ENCODE results near the gene SDK1.

Gene SDK1

GRCh38 chr7:3326246-3326645 is 25.2 kb downstream of the SDK1 start:
- TF ChIP-seq POLR2A (IDR thresholded peaks at IDR 0.05; ENCODE audit: extremely low read depth, insufficient read length), result no peak
- TF ChIP-seq, protein P1, sequence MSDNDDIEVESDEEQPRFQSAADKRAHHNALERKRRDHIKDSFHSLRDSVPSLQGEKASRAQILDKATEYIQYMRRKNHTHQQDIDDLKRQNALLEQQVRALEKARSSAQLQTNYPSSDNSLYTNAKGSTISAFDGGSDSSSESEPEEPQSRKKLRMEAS (IDR thresholded peaks at IDR 0.05; ENCODE audit: low read depth, low read length), result no peak
- TF ChIP-seq CTCF (IDR thresholded peaks at IDR 0.05; ENCODE audit: low read depth, low read length), result no peak
- no peak for TF ChIP-seq MYC (IDR thresholded peaks at IDR 0.05; ENCODE audit: low read depth, low read length)

GRCh38 chr7:3327099-3327498 is 26.0 kb downstream of the SDK1 start:
- DNase-seq (ENCODE audit: low read depth), result no peak
- TF ChIP-seq CTCF (IDR thresholded peaks at IDR 0.05; ENCODE audit: low read depth, low read length) (no peak), MYC (IDR thresholded peaks at IDR 0.05; ENCODE audit: low read depth, low read length) (no peak), POLR2A (IDR thresholded peaks at IDR 0.05; ENCODE audit: extremely low read depth, insufficient read length) (no peak)
- TF ChIP-seq, protein P1 (IDR thresholded peaks at IDR 0.05; ENCODE audit: low read depth, low read length), result no peak
- no peak overlapping the region for H3K4me3 ChIP-seq (ENCODE audit: low read depth, low read length)

More at GRCh38 chr7:3326246-3326645, 25.2 kb downstream of the SDK1 start:
- DNase-seq (ENCODE audit: low read depth), result no peak
- H3K4me3 ChIP-seq (ENCODE audit: low read depth, low read length), result no peak overlapping the region

GRCh38 chr7:3327655-3328054 is 26.6 kb downstream of the SDK1 start:
- no peak overlapping the region for H3K4me3 ChIP-seq (ENCODE audit: low read depth, low read length)
- no peak for DNase-seq (ENCODE audit: low read depth)
- no peak for TF ChIP-seq CTCF (IDR thresholded peaks at IDR 0.05; ENCODE audit: low read depth, low read length)
- no peak for TF ChIP-seq MYC (IDR thresholded peaks at IDR 0.05; ENCODE audit: low read depth, low read length)
- no peak for TF ChIP-seq POLR2A (IDR thresholded peaks at IDR 0.05; ENCODE audit: extremely low read depth, insufficient read length)
- TF ChIP-seq, protein P1 (IDR thresholded peaks at IDR 0.05; ENCODE audit: low read depth, low read length), result no peak

GRCh38 chr7:3332308-3332707 is 31.3 kb downstream of the SDK1 start:
- TF ChIP-seq, protein P1 (IDR thresholded peaks at IDR 0.05; ENCODE audit: low read depth, low read length), result no peak
- TF ChIP-seq POLR2A (IDR thresholded peaks at IDR 0.05; ENCODE audit: extremely low read depth, insufficient read length) (no peak), CTCF (IDR thresholded peaks at IDR 0.05; ENCODE audit: low read depth, low read length) (no peak)
- no peak for DNase-seq (ENCODE audit: low read depth)
- no peak overlapping the region for H3K4me3 ChIP-seq (ENCODE audit: low read depth, low read length)

DNA sequence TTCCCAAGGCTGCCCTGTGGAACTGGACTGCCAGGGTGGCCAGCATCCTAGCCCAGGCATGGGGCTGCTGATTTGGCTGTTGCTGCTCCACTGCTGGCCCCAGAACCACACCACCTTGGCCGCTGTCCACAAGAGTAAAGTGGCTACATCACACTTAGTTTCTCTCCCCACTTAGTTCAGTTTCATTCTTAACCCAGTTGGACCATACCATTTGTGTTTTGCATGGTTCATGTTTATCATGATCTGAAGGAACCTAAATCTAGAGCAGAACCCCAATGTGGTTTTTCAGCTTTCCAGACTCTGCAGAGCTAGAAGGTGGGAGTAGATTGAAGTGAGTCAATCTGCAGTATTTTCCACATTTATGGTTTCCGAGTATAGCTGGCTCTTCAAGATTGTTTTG is 32.8 kb downstream of the SDK1 start:
- DNase-seq (ENCODE audit: low read depth), result no peak
- TF ChIP-seq MYC (IDR thresholded peaks at IDR 0.05; ENCODE audit: low read depth, low read length) (no peak), CTCF (IDR thresholded peaks at IDR 0.05; ENCODE audit: low read depth, low read length) (no peak)

GRCh38 chr7:3336042-3336665 is 35.1 kb downstream of the SDK1 start:
- H3K4me3 ChIP-seq (ENCODE audit: low read depth, low read length), result no peak overlapping the region
- no peak for DNase-seq (ENCODE audit: low read depth)
- TF ChIP-seq, protein P1 (IDR thresholded peaks at IDR 0.05; ENCODE audit: low read depth, low read length), result no peak
- TF ChIP-seq CTCF (IDR thresholded peaks at IDR 0.05; ENCODE audit: low read depth, low read length) (no peak), POLR2A (IDR thresholded peaks at IDR 0.05; ENCODE audit: extremely low read depth, insufficient read length) (no peak), MYC (IDR thresholded peaks at IDR 0.05; ENCODE audit: low read depth, low read length) (no peak)

More for the DNA sequence above, 32.8 kb downstream of the SDK1 start:
- no peak overlapping the region for H3K4me3 ChIP-seq (ENCODE audit: low read depth, low read length)

Measured in NB4 (cell line).